ENCODE measurements around the gene HAND2.

DNA sequence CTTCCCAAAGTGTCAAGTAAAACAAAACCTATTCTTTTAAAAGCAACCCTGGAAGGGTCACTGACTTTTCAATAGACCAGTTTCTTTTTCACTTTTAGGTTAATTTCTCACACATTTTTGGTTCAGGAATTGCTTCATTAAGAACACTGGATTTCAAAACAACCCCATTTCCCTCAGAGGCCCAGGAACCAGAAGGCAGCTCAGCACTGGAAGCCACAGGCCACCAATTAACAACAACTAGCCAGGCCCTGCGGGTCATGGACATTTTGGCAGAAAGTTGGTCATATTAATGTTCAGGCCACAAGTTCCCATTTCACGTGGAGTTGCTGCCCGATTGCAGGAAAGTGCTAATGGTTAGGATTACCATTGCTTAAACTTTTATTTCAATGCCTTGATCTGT is 39.8 kb downstream of the HAND2 start:
- TF ChIP-seq ZNF384 (IDR thresholded peaks at IDR 0.05) (no peak), FOXM1 (IDR thresholded peaks at IDR 0.05; ENCODE audit: borderline replicate concordance) (no peak), FOXK2 (IDR thresholded peaks at IDR 0.05) (no peak), HDGF (IDR thresholded peaks at IDR 0.05; ENCODE audit: borderline replicate concordance) (no peak), PKNOX1 (IDR thresholded peaks at IDR 0.05) (no peak), FOXA1 (IDR thresholded peaks at IDR 0.05) (no peak)
